Endothelial cell of umbilical vein (primary cell): Measurements from ENCODE around the gene CHD5. TPM values are rescaled to one million over a fixed set of nuclear protein-coding genes. Genes with fewer than 3 reads are reported as not detected.
A peak's percentile ranks its signal among the peaks of the same experiment; 100 is the strongest.

ENCODE experiments used
- BruUV-seq: library from RNA; stranded (reverse); fragments of 400-500 nt; replicated peaks from 2 replicates; lab custom pipeline; 2021; lab: Mats Ljungman, UMichigan
- CTCF ChIA-PET: fragments of 300-600, 350-600 bp; sonication (Branson Sonifier 250); formaldehyde crosslinking; loops from one replicate; lab custom pipeline; 2021; ENCODE audit warnings: antibody characterized with exemption, inconsistent platforms; lab: Charles Lee
- POLR2A ChIA-PET: fragments of 300-600, 350-600 bp; sonication (Branson Sonifier 250); formaldehyde crosslinking; loops from one replicate; lab custom pipeline; 2021; ENCODE audit warnings: antibody characterized with exemption, inconsistent platforms; lab: Charles Lee
- DNase-seq: peaks from one replicate; pipeline ENCODE4 v3.0.0-alpha.2; 2011; ENCODE audit warnings: low read depth, low spot score
- FAIRE-seq: peaks from 2 replicates; lab custom pipeline; 2011; peaks lifted over from hg19 to GRCh38; lab: Jason Lieb, UNC
- H2AFZ ChIP-seq: 2 replicates; pipeline ENCODE4 v1.6.0; 2012; ENCODE audit warnings: low read depth, low read length, control low read depth, inconsistent platforms
- H3K27ac ChIP-seq: 2 replicates; pipeline ENCODE4 v1.5.1; 2011; ENCODE audit warnings: low read depth, mild to moderate bottlenecking, control low read depth, low read length, moderate library complexity; ENCODE audit not compliant: insufficient read depth
- H3K27me3 ChIP-seq, 2 experiments: 2 replicates each; pipeline versions ENCODE4 v1.6.0 to v1.6.1; 2011; ENCODE audit warnings: low read length in 2 of 2, mixed read lengths in 1 of 2; ENCODE audit not compliant: control insufficient read depth in 2 of 2, insufficient read depth in 2 of 2
- H3K36me3 ChIP-seq, 2 experiments: 2 replicates in 1 of 2; 3 replicates in 1 of 2; pipeline ENCODE4 v1.5.1; 2011; ENCODE audit warnings: low read length in 2 of 2, mild to moderate bottlenecking in 1 of 2, moderate library complexity in 1 of 2; ENCODE audit not compliant: control insufficient read depth in 2 of 2, insufficient read depth in 2 of 2; ENCODE audit errors: extremely low read depth in 1 of 2
- H3K4me1 ChIP-seq: 3 replicates; pipeline ENCODE4 v1.5.1; 2011; ENCODE audit warnings: mild to moderate bottlenecking, low read length; ENCODE audit not compliant: control insufficient read depth, insufficient read depth; ENCODE audit errors: extremely low read depth
- H3K4me2 ChIP-seq: 2 replicates; pipeline ENCODE4 v1.6.1; 2011; ENCODE audit warnings: low read length, control low read depth, mixed read lengths; ENCODE audit not compliant: insufficient read depth
- H3K4me3 ChIP-seq, 3 experiments: fragments of 200-600 bp in 1 of 3; sonication (generic), shearing (Covaris generic) in 1 of 3; replicated peaks in 1 of 3; 2 replicates each; pipeline ENCODE4 v1.5.1; 2011 to 2016; ENCODE audit warnings: control low read depth in 3 of 3, low read length in 3 of 3, mild to moderate bottlenecking in 2 of 3, inconsistent platforms in 1 of 3, low read depth in 1 of 3, moderate library complexity in 1 of 3; ENCODE audit not compliant: insufficient read depth in 1 of 3
- H3K79me2 ChIP-seq: 2 replicates; pipeline ENCODE4 v1.6.0; 2012; ENCODE audit warnings: low read length, inconsistent platforms; ENCODE audit not compliant: control insufficient read depth, insufficient read depth
- H3K9ac ChIP-seq: replicated peaks from 2 replicates; pipeline ENCODE3; 2011; ENCODE audit warnings: low read length, control low read depth; ENCODE audit not compliant: insufficient read depth; ENCODE audit errors: extremely low read depth
- H3K9me1 ChIP-seq: replicated peaks from 3 replicates; pipeline ENCODE4 v1.6.0; 2011; ENCODE audit warnings: mild to moderate bottlenecking, low read length; ENCODE audit not compliant: control insufficient read depth, insufficient read depth; ENCODE audit errors: extremely low read depth
- H3K9me3 ChIP-seq: replicated peaks from 2 replicates; pipeline ENCODE4 v1.5.1; 2012; ENCODE audit warnings: low read length, inconsistent platforms; ENCODE audit not compliant: control insufficient read depth, insufficient read depth
- H4K20me1 ChIP-seq: replicated peaks from 2 replicates; pipeline ENCODE3; 2011; ENCODE audit warnings: mild to moderate bottlenecking, low read length; ENCODE audit not compliant: control insufficient read depth, insufficient read depth; ENCODE audit errors: extremely low read depth
- EZH2 ChIP-seq: IDR thresholded peaks from 2 replicates; pipeline ENCODE4 v1.6.1; 2012; ENCODE audit warnings: borderline replicate concordance, low read depth, mild to moderate bottlenecking, moderate library complexity, low read length, inconsistent platforms; ENCODE audit not compliant: severe bottlenecking
- FOS ChIP-seq: IDR thresholded peaks from 2 replicates; pipeline ENCODE4 v1.6.1; 2011; ENCODE audit warnings: mild to moderate bottlenecking, low read length, moderate library complexity, borderline replicate concordance; ENCODE audit not compliant: insufficient read depth
- GATA2 ChIP-seq: IDR thresholded peaks from 2 replicates; pipeline ENCODE4 v1.7.0; 2011; ENCODE audit warnings: low read depth, mild to moderate bottlenecking, moderate library complexity, mixed read lengths, low read length; ENCODE audit not compliant: insufficient read length, insufficient read depth
- JUN ChIP-seq: IDR thresholded peaks from 2 replicates; pipeline ENCODE4 v1.6.1; 2011; ENCODE audit warnings: borderline replicate concordance, low read depth; ENCODE audit not compliant: insufficient read length, insufficient read depth
- MAX ChIP-seq: IDR thresholded peaks from 2 replicates; pipeline ENCODE4 v1.6.1; 2011; ENCODE audit not compliant: insufficient read depth, insufficient read length
- MYC ChIP-seq: IDR thresholded peaks from one replicate; pipeline ENCODE4 v1.6.1; 2011; ENCODE audit warnings: mild to moderate bottlenecking, low read depth, low read length
- POLR2A ChIP-seq: IDR thresholded peaks from 2 replicates; pipeline ENCODE4 v1.6.1; 2012; ENCODE audit warnings: low read depth, mild to moderate bottlenecking, control low read depth, low read length
- POLR2AphosphoS5 ChIP-seq: IDR thresholded peaks from 2 replicates; pipeline ENCODE4 v1.6.1; 2012; ENCODE audit warnings: low read depth, mild to moderate bottlenecking, control low read depth, low read length, moderate library complexity; ENCODE audit not compliant: insufficient read depth
- dilution Hi-C: fragments of 300-500 bp; cut with MboI; formaldehyde crosslinking; loops from one replicate; pipeline ENCODE4 v1.15.0; 2019; ENCODE audit warnings: low sequenced_read_pairs; ENCODE audit not compliant: extremely low pct_ligation_motif_present
- intact Hi-C: fragments of 100-400 bp; cut with micrococcal nuclease; formaldehyde crosslinking; loops from one replicate; pipeline ENCODE4 v1.10.0; 2022
- polyA plus RNA-seq, 4 experiments: library from polyadenylated mRNA; depleted of rRNA in 3 of 4; stranded (reverse) in 3 of 4; unstranded in 1 of 4; fragments of >200 nt; gene quantifications; 2 replicates each; pipeline versions ENCODE4 v1.2.1 to v1.2.3, GENCODE V29; 2011 to 2012; ENCODE audit warnings: missing spikeins in 1 of 4
- total RNA-seq: library from RNA; stranded (reverse); gene quantifications from 2 replicates; pipeline ENCODE4 v1.2.3, GENCODE V29; 2021
- TF ChIP-seq, protein P1 (sequence below), 2 donors: IDR thresholded peaks; 1 replicate in 1 of 2; 2 replicates in 1 of 2; pipeline ENCODE4 v1.5.1; 2011; ENCODE audit warnings: low read length in 2 of 2, mild to moderate bottlenecking in 2 of 2, moderate library complexity in 2 of 2, control low read depth in 1 of 2, inconsistent platforms in 1 of 2, low read depth in 1 of 2; ENCODE audit not compliant: insufficient read depth in 1 of 2; ENCODE audit errors: extremely low read depth in 1 of 2

CHD5 gene
- total and polyA plus RNA-seq, 2 donors (not counting 3 experiments of a cell fraction or from before 2014, with no cell fraction given) = 0.04 to 0.11 TPM

DNA sequence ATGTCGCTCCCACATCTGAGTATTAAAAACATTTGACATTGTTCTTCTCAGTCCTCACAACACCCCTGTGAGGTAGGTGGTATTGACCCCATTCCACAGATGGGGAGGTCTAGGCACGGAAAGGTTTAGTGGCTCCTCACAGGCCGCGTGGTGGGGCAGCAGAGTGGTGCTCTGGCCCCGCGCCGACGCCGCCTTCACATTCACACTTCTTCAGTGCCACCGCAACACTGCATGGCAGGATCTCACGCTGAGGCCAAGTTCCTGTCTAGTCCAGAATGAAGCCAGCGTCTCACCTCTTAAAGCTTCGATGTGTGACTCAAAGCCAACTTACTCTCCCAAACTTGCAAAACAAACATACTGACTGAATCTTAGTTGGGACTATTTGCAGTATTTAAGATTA lies 43.5 kb upstream of the CHD5 start:
- Histone ChIP-seq H3K36me3 (peaks cover 8 to 21% of the 10 kb centered on the region in 2 experiments), H3K27me3 (no peaks in the 10 kb centered on the region), H3K4me2 (no peak overlapping the region), H3K9me1 (no peaks in the 10 kb centered on the region), H4K20me1 (no peaks in the 10 kb centered on the region), H3K4me1 (no peaks in the 10 kb centered on the region), H2AFZ (no peak overlapping the region), H3K79me2 (peaks cover 6% of the 10 kb centered on the region), H3K4me3 (no peak overlapping the region), H3K9ac (no peak overlapping the region), H3K27ac (no peak overlapping the region), H3K9me3 (no peaks in the 10 kb centered on the region)
- CTCF ChIA-PET = interaction anchor here (1.2 kb wide), 1 partner anchor 19 kb away, joined by 5 read pairs; no protein-coding TSS in a partner anchor
- FAIRE-seq = no peak
- intact Hi-C loops (no loop called here), dilution Hi-C loops (no loop called here)
- no peak for DNase-seq
- TSS peak; percentile 14 for BruUV-seq
- POLR2A ChIA-PET = no interaction called here
- TF ChIP-seq GATA2 = no peak
- no peak for TF ChIP-seq FOS
- no peak for TF ChIP-seq JUN
- no peak for TF ChIP-seq POLR2A
- TF ChIP-seq EZH2 = no peak
- TF ChIP-seq POLR2AphosphoS5 = no peak
- TF ChIP-seq, protein P1, sequence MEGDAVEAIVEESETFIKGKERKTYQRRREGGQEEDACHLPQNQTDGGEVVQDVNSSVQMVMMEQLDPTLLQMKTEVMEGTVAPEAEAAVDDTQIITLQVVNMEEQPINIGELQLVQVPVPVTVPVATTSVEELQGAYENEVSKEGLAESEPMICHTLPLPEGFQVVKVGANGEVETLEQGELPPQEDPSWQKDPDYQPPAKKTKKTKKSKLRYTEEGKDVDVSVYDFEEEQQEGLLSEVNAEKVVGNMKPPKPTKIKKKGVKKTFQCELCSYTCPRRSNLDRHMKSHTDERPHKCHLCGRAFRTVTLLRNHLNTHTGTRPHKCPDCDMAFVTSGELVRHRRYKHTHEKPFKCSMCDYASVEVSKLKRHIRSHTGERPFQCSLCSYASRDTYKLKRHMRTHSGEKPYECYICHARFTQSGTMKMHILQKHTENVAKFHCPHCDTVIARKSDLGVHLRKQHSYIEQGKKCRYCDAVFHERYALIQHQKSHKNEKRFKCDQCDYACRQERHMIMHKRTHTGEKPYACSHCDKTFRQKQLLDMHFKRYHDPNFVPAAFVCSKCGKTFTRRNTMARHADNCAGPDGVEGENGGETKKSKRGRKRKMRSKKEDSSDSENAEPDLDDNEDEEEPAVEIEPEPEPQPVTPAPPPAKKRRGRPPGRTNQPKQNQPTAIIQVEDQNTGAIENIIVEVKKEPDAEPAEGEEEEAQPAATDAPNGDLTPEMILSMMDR (IDR thresholded peaks at IDR 0.05; ENCODE audit: extremely low read depth in 1 of 2, insufficient read depth in 1 of 2, low read depth in 1 of 2, low read length in 2 of 2) = no peak
- TF ChIP-seq MAX = no peak
- no peak for TF ChIP-seq MYC
